GM21723 (cell line): ENCODE data around the gene ASAH2.

Source experiments
- ATAC-seq: cut with Tn5 transposase; IDR thresholded peaks from one replicate; pipeline ENCODE4 v1.9.1; 2021; ENCODE audit warnings: mild to moderate bottlenecking, moderate library complexity; ENCODE audit not compliant: unreplicated experiment

The ASAH2 gene

GRCh38 chr10:50210876-50211275 is 40.4 kb downstream of the ASAH2 start:
- peak; percentile 89 for ATAC-seq
